CD1c-positive myeloid dendritic cell (primary cell): ENCODE data around the gene TIMP4.

Experiments
- DNase-seq: peaks from one replicate; pipeline ENCODE4 v3.0.0-alpha.2; 2016; ENCODE audit errors: extremely low spot score

Gene TIMP4

GRCh38 chr3:12185172-12185710, 26.5 kb upstream of the TIMP4 start:
- DNase-seq = no peak

GRCh38 chr3:12184541-12184940, 25.8 kb upstream of the TIMP4 start:
- no peak for DNase-seq

GRCh38 chr3:12182687-12183441, 24.2 kb upstream of the TIMP4 start:
- no peak for DNase-seq

GRCh38 chr3:12181806-12182205, 23.1 kb upstream of the TIMP4 start:
- DNase-seq = no peak

- no peak for DNase-seq
These were observed 22.6 kb upstream of the TIMP4 start for GRCh38 chr3:12181301-12181700.

GRCh38 chr3:12180631-12181030, 21.9 kb upstream of the TIMP4 start:
- DNase-seq = peak; percentile 32

- DNase-seq = peak; percentile 63
These were observed 21.5 kb upstream of the TIMP4 start for GRCh38 chr3:12180218-12180617.

GRCh38 chr3:12179441-12179840, 20.7 kb upstream of the TIMP4 start:
- DNase-seq = no peak

- DNase-seq = no peak
These were observed 19.5 kb upstream of the TIMP4 start for GRCh38 chr3:12178091-12178820.

GRCh38 chr3:12177126-12177525, 18.4 kb upstream of the TIMP4 start:
- DNase-seq = peak; percentile 17

- DNase-seq = peak; percentile 47
These were observed 17.2 kb upstream of the TIMP4 start for GRCh38 chr3:12175844-12176453.

GRCh38 chr3:12175137-12175593, 16.5 kb upstream of the TIMP4 start:
- no peak for DNase-seq

GRCh38 chr3:12170207-12170606, 11.5 kb upstream of the TIMP4 start:
- DNase-seq = peak; percentile 81

GRCh38 chr3:12165909-12166308, 7.2 kb upstream of the TIMP4 start:
- no peak for DNase-seq

- DNase-seq = no peak
These were observed 502 bp upstream of the TIMP4 start for GRCh38 chr3:12159227-12159601.

- no peak for DNase-seq
These were observed 1.7 kb downstream of the TIMP4 start for GRCh38 chr3:12157026-12157425.

GRCh38 chr3:12155828-12156227, 2.9 kb downstream of the TIMP4 start:
- no peak for DNase-seq

- no peak for DNase-seq
These were observed 3.4 kb downstream of the TIMP4 start for GRCh38 chr3:12155264-12155663.

GRCh38 chr3:12154151-12154550, 4.6 kb downstream of the TIMP4 start:
- DNase-seq = no peak

- DNase-seq = no peak
These were observed 8.6 kb downstream of the TIMP4 start for GRCh38 chr3:12150112-12150511.

- no peak for DNase-seq
These were observed 9.7 kb downstream of the TIMP4 start for GRCh38 chr3:12149029-12149428.

GRCh38 chr3:12148183-12148940, 10.3 kb downstream of the TIMP4 start:
- DNase-seq = no peak
